Measurements from ENCODE around the gene ERVFRD-1. TPM values are rescaled to one million over a fixed set of nuclear protein-coding genes. Genes with fewer than 3 reads are reported as not detected.

The ERVFRD-1 gene
- total RNA-seq: not detected in 2 replicates

GRCh38 chr6:11110921-11111768, at the start of gene ERVFRD-1:
Gene ERVFRD-1 (minus strand): TSS chr6:11111725. CDS start chr6:11105310, 6,415 bp downstream.

GRCh38 chr6:11093626-11094410, 17.7 kb downstream of the ERVFRD-1 start, which contains the start of gene SMIM13:
Gene SMIM13 (plus strand): TSS chr6:11093834. CDS start chr6:11094314, 480 bp downstream.

Other genes with a start within 250 kb of the ERVFRD-1 start
- not detected in 2 replicates for gene GCM2, start 229.7 kb downstream of the ERVFRD-1 start, total RNA-seq
- gene SYCP2L, start 224.7 kb downstream of the ERVFRD-1 start, total RNA-seq: not detected in 2 replicates
- gene ELOVL2, start 67.4 kb downstream of the ERVFRD-1 start, total RNA-seq: 0.09 and 3.5 TPM in 2 replicates
- gene SMIM13, start 17.9 kb downstream of the ERVFRD-1 start, total RNA-seq: 8.5 and 10.0 TPM in 2 replicates
- gene NEDD9, start 120.9 kb upstream of the ERVFRD-1 start, total RNA-seq: 7.7 and 30.6 TPM in 2 replicates